ENCODE data around the gene METTL22.

The METTL22 gene

DNA sequence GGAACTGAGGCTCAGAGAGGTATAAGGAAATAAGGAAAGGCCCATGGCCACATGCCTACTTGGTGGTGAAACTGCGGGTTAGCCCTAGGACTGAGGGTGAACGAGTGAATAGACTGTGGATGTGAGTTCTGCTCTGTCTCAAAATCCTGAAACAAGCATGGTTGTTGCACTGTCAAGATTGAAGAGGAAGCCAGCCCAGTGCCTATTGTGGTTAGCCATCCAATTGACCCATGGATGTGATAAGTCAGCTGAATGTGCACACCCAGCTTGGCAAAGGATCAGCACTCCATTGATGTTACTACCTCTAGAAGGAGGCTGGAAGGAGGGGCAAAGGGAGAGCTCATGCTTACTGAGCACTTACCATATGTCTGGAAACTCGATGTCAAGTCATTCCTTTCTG is 35.6 kb upstream of the METTL22 start:
- Histone ChIP-seq H2BK120ac (ENCODE audit: low read depth, low read length) (no peak overlapping the region), H4K8ac (ENCODE audit: low read length) (no peak overlapping the region), H3K4me1 (ENCODE audit: control insufficient read depth, insufficient read depth, low read depth, low read length) (peaks cover 31% of the 10 kb centered on the region), H4K91ac (ENCODE audit: low read length) (no peak overlapping the region), H3K4me2 (ENCODE audit: low read length, poor library complexity, severe bottlenecking) (no peak overlapping the region), H3K79me1 (replicated peaks; ENCODE audit: low read length, poor library complexity, severe bottlenecking) (no peaks in the 10 kb centered on the region), H3K14ac (ENCODE audit: low read length in 2 of 2) (no peak overlapping the region), H2AFZ (ENCODE audit: low read depth, low read length) (no peak overlapping the region), H2AK5ac (ENCODE audit: low read length, severe bottlenecking) (no peak overlapping the region), H3K23ac (ENCODE audit: low read length in 2 of 2) (no peak overlapping the region), H2BK12ac (ENCODE audit: low read length in 2 of 2) (no peak overlapping the region), H3K27me3 (ENCODE audit: control insufficient read depth in 1 of 2, insufficient read depth in 1 of 2, low read length in 2 of 2) (peaks cover 36 to 51% of the 10 kb centered on the region in 2 experiments), H3K36me3 (ENCODE audit: control insufficient read depth in 1 of 2, insufficient read depth in 2 of 2, low read depth in 1 of 2, low read length in 2 of 2) (peaks cover 0 to 3% of the 10 kb centered on the region in 2 experiments), H2BK5ac (ENCODE audit: low read depth, low read length, poor library complexity, severe bottlenecking) (no peak overlapping the region), H3K9ac (ENCODE audit: low read length) (no peak overlapping the region), H3K9me3 (ENCODE audit: control insufficient read depth, low read length) (no peaks in the 10 kb centered on the region), H3K18ac (ENCODE audit: low read depth in 1 of 2, low read length in 2 of 2) (no peak overlapping the region), H3K4ac (ENCODE audit: low read depth in 1 of 2, low read length in 2 of 2) (no peak overlapping the region), H3K4me3 (ENCODE audit: insufficient read depth in 1 of 2, low read depth in 1 of 2, low read length in 2 of 2) (no peak overlapping the region), H2BK15ac (ENCODE audit: low read depth, poor library complexity, severe bottlenecking) (no peak overlapping the region), H3K27ac (ENCODE audit: low read length, poor library complexity, severe bottlenecking) (no peak overlapping the region)
- WGBS, result 84% methylated on average over 3 of the region's 3 CpGs
- no peak for DNase-seq

DNA sequence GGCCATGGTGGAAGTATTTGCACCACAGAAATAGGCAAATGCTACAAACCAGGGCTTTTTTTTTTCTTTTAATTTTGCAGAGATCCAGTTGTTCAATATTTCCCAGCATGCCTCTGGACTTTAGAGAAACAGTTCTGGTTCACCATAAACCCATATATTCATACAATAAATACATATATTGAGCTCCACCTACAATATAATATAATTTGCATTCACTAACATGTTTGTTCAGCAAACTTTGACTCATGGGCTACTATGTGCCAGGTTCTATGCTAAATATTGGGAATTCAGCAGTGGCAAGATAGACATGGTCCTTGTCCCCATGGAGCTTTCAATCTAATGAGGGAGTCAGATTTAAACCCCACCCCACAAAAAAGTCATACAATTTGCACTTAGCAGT is 34.4 kb upstream of the METTL22 start:
- Histone ChIP-seq H2BK12ac (ENCODE audit: low read length in 2 of 2) (no peak overlapping the region), H2BK15ac (ENCODE audit: low read depth, poor library complexity, severe bottlenecking) (no peak overlapping the region), H2AFZ (ENCODE audit: low read depth, low read length) (no peak overlapping the region), H4K8ac (ENCODE audit: low read length) (no peak overlapping the region), H3K27me3 (ENCODE audit: control insufficient read depth in 1 of 2, insufficient read depth in 1 of 2, low read length in 2 of 2) (peaks cover 43 to 60% of the 10 kb centered on the region in 2 experiments), H3K79me1 (replicated peaks; ENCODE audit: low read length, poor library complexity, severe bottlenecking) (no peaks in the 10 kb centered on the region), H3K4me1 (ENCODE audit: control insufficient read depth, insufficient read depth, low read depth, low read length) (peaks cover 27% of the 10 kb centered on the region), H3K4me3 (ENCODE audit: insufficient read depth in 1 of 2, low read depth in 1 of 2, low read length in 2 of 2) (no peak overlapping the region), H3K4me2 (ENCODE audit: low read length, poor library complexity, severe bottlenecking) (no peak overlapping the region), H3K14ac (ENCODE audit: low read length in 2 of 2) (no peak overlapping the region), H2BK5ac (ENCODE audit: low read depth, low read length, poor library complexity, severe bottlenecking) (no peak overlapping the region), H3K23ac (ENCODE audit: low read length in 2 of 2) (no peak overlapping the region), H3K27ac (ENCODE audit: low read length, poor library complexity, severe bottlenecking) (no peak overlapping the region), H2AK5ac (ENCODE audit: low read length, severe bottlenecking) (no peak overlapping the region), H4K91ac (ENCODE audit: low read length) (no peak overlapping the region), H3K4ac (ENCODE audit: low read depth in 1 of 2, low read length in 2 of 2) (no peak overlapping the region), H3K9me3 (ENCODE audit: control insufficient read depth, low read length) (no peaks in the 10 kb centered on the region), H2BK120ac (ENCODE audit: low read depth, low read length) (no peak overlapping the region), H3K9ac (ENCODE audit: low read length) (no peak overlapping the region), H3K36me3 (ENCODE audit: control insufficient read depth in 1 of 2, insufficient read depth in 2 of 2, low read depth in 1 of 2, low read length in 2 of 2) (peaks cover 0 to 3% of the 10 kb centered on the region in 2 experiments), H3K18ac (ENCODE audit: low read depth in 1 of 2, low read length in 2 of 2) (no peak overlapping the region)
- DNase-seq, result no peak

DNA sequence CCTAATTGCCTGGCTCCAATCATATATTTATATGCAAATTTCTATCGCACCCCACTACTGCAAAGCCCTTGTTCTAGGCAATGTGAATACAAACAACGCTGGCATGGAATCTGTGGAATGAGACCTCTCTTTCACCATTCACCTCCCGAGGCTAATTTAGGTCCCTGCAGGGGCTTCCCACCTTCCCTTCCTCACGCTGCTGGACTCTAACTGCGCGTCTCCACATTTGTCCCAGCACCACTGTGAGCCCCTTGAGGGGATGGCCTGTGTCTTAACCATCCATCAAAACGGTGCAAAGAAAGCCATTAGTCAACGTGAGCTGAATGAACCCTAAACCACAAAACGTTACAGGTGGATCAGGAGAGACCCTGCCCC is 32.8 kb upstream of the METTL22 start:
- DNase-seq, result no peak
- Histone ChIP-seq H3K4ac (ENCODE audit: low read depth in 1 of 2, low read length in 2 of 2) (no peak overlapping the region), H2BK120ac (ENCODE audit: low read depth, low read length) (no peak overlapping the region), H3K4me3 (ENCODE audit: insufficient read depth in 1 of 2, low read depth in 1 of 2, low read length in 2 of 2) (no peak overlapping the region), H3K36me3 (ENCODE audit: control insufficient read depth in 1 of 2, insufficient read depth in 2 of 2, low read depth in 1 of 2, low read length in 2 of 2) (peaks cover 0 to 3% of the 10 kb centered on the region in 2 experiments), H3K4me2 (ENCODE audit: low read length, poor library complexity, severe bottlenecking) (no peak overlapping the region), H2BK12ac (ENCODE audit: low read length in 2 of 2) (no peak overlapping the region), H3K23ac (ENCODE audit: low read length in 2 of 2) (peak overlapping the region in 1 of 2 experiments; percentile 2), H3K27ac (ENCODE audit: low read length, poor library complexity, severe bottlenecking) (no peak overlapping the region), H4K91ac (ENCODE audit: low read length) (no peak overlapping the region), H2BK5ac (ENCODE audit: low read depth, low read length, poor library complexity, severe bottlenecking) (no peak overlapping the region), H3K27me3 (ENCODE audit: control insufficient read depth in 1 of 2, insufficient read depth in 1 of 2, low read length in 2 of 2) (peaks cover 43 to 68% of the 10 kb centered on the region in 2 experiments), H3K4me1 (ENCODE audit: control insufficient read depth, insufficient read depth, low read depth, low read length) (peaks cover 20% of the 10 kb centered on the region), H3K9ac (ENCODE audit: low read length) (no peak overlapping the region), H3K79me1 (replicated peaks; ENCODE audit: low read length, poor library complexity, severe bottlenecking) (no peaks in the 10 kb centered on the region), H4K8ac (ENCODE audit: low read length) (no peak overlapping the region), H3K18ac (ENCODE audit: low read depth in 1 of 2, low read length in 2 of 2) (no peak overlapping the region), H3K14ac (ENCODE audit: low read length in 2 of 2) (no peak overlapping the region), H2AK5ac (ENCODE audit: low read length, severe bottlenecking) (no peak overlapping the region), H2BK15ac (ENCODE audit: low read depth, poor library complexity, severe bottlenecking) (no peak overlapping the region), H2AFZ (ENCODE audit: low read depth, low read length) (no peak overlapping the region), H3K9me3 (ENCODE audit: control insufficient read depth, low read length) (no peaks in the 10 kb centered on the region)
- WGBS, result under 1% methylated on average over 9 of the region's 9 CpGs

DNA sequence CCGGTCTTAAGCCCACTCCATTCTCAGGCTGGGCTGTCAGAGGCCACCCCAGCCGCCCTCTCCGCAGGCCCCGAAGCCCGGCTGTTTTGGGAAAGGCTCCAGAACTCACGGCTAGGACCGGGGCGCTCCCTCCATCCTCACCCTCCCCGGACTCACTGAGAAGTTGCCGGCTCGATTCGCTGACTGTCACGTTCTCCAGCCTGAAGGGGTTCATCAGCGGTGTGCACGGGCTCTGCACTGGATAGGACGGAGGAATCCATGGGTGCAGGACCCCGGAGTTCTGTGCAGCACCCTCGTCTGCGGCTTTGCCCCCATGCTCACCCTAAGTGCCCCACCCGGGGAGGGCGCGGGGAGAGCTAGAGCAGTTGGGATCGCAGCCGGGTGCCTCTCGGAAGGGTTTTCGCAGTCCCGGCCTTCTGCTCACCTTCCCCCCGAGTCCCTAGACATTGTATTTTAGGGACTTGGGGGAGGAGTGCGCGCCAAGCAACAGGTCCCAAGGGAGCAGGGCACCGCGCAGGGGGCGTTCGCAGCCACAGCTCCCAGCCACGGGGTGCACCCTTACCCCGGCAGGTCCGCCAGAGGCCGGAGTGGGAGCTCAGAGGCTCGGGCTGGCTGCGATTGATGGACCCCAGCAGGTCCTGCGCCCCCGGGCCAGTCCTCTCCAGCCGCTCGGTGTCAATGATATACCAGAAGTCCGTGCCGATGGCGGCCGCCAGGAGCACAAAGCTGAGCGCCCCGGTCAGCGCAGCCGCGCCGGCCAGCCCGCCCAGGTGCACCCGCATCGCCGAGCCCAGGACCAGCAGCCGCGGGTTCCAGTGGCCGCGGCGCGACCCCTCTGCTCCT is 32.2 kb upstream of the METTL22 start:
- Histone ChIP-seq H3K4me3 (ENCODE audit: insufficient read depth in 1 of 2, low read depth in 1 of 2, low read length in 2 of 2) (no peak overlapping the region), H3K27me3 (ENCODE audit: control insufficient read depth in 1 of 2, insufficient read depth in 1 of 2, low read length in 2 of 2) (peaks cover 43 to 68% of the 10 kb centered on the region in 2 experiments), H2AFZ (ENCODE audit: low read depth, low read length) (no peak overlapping the region), H4K91ac (ENCODE audit: low read length) (no peak overlapping the region), H3K4me2 (ENCODE audit: low read length, poor library complexity, severe bottlenecking) (peak overlapping the region; percentile 18), H3K14ac (ENCODE audit: low read length in 2 of 2) (no peak overlapping the region), H3K4me1 (ENCODE audit: control insufficient read depth, insufficient read depth, low read depth, low read length) (peaks cover 18% of the 10 kb centered on the region), H2BK12ac (ENCODE audit: low read length in 2 of 2) (no peak overlapping the region), H3K9me3 (ENCODE audit: control insufficient read depth, low read length) (no peaks in the 10 kb centered on the region), H3K79me1 (replicated peaks; ENCODE audit: low read length, poor library complexity, severe bottlenecking) (no peaks in the 10 kb centered on the region), H3K18ac (ENCODE audit: low read depth in 1 of 2, low read length in 2 of 2) (no peak overlapping the region), H3K9ac (ENCODE audit: low read length) (no peak overlapping the region), H2AK5ac (ENCODE audit: low read length, severe bottlenecking) (no peak overlapping the region), H3K4ac (ENCODE audit: low read depth in 1 of 2, low read length in 2 of 2) (no peak overlapping the region), H3K27ac (ENCODE audit: low read length, poor library complexity, severe bottlenecking) (no peak overlapping the region), H2BK5ac (ENCODE audit: low read depth, low read length, poor library complexity, severe bottlenecking) (no peak overlapping the region), H3K23ac (ENCODE audit: low read length in 2 of 2) (peak overlapping the region; percentile 2 to 43), H2BK15ac (ENCODE audit: low read depth, poor library complexity, severe bottlenecking) (no peak overlapping the region), H3K36me3 (ENCODE audit: control insufficient read depth in 1 of 2, insufficient read depth in 2 of 2, low read depth in 1 of 2, low read length in 2 of 2) (peaks cover 0 to 3% of the 10 kb centered on the region in 2 experiments), H4K8ac (ENCODE audit: low read length) (no peak overlapping the region), H2BK120ac (ENCODE audit: low read depth, low read length) (no peak overlapping the region)
- DNase-seq, result no peak
- WGBS, result 1% methylated on average over 56 of the region's 64 CpGs
